HUES6 (cell line): ENCODE results near the gene TBCD.

ENCODE experiments used
- H3K27ac ChIP-seq: 2 replicates; pipeline ENCODE4 v1.7.0; 2013; ENCODE audit warnings: low read depth, mild to moderate bottlenecking, low read length, inconsistent platforms
- H3K27me3 ChIP-seq: 2 replicates; pipeline ENCODE4 v1.6.1; 2013; ENCODE audit warnings: low read length; ENCODE audit not compliant: control insufficient read depth, insufficient read depth
- H3K36me3 ChIP-seq: 2 replicates; pipeline ENCODE4 v1.6.1; 2013; ENCODE audit warnings: low read length; ENCODE audit not compliant: control insufficient read depth, insufficient read depth
- H3K4me1 ChIP-seq: 2 replicates; pipeline ENCODE4 v1.6.1; 2013; ENCODE audit warnings: low read length; ENCODE audit not compliant: control insufficient read depth, insufficient read depth
- H3K4me3 ChIP-seq: 2 replicates; pipeline ENCODE4 v1.5.1; 2013; ENCODE audit warnings: low read depth, low read length
- H3K9ac ChIP-seq: one replicate; pipeline ENCODE4 v1.6.1; 2013; ENCODE audit warnings: mild to moderate bottlenecking, low read length
- H3K9me3 ChIP-seq: 2 replicates; pipeline ENCODE4 v1.6.1; 2013; ENCODE audit warnings: low read depth, low read length; ENCODE audit not compliant: control insufficient read depth, insufficient read depth

The TBCD gene

DNA sequence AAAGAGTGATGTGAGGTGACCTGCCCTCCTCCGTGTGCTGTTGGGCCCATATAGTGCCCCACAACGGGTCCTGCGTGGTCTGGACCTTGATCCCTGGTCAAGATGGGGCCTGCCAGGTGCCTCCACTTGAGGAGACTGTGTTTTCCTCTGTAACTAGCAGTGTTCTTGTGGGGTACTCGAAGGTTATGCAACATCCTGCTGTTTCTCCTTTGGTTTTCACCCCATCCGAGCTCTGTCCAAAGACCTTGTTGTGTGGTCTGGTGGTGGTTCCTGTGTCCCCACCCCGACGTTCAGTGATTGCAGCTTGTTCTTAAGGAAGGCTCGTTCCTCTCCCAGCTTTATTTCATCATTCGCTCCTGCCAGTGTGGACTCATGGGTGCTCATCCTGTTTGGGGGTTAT, 126.7 kb downstream of the TBCD start:
- H3K4me3 ChIP-seq: no peak overlapping the region
- no peak overlapping the region for H3K9ac ChIP-seq
- H3K4me1 ChIP-seq: peaks cover 35% of the 10 kb centered on the region
- no peaks in the 10 kb centered on the region for H3K27me3 ChIP-seq
- no peak overlapping the region for H3K27ac ChIP-seq
- peaks cover 14% of the 10 kb centered on the region; the same call in 1 of the 2 replicates for H3K36me3 ChIP-seq
- H3K9me3 ChIP-seq: no peaks in the 10 kb centered on the region

DNA sequence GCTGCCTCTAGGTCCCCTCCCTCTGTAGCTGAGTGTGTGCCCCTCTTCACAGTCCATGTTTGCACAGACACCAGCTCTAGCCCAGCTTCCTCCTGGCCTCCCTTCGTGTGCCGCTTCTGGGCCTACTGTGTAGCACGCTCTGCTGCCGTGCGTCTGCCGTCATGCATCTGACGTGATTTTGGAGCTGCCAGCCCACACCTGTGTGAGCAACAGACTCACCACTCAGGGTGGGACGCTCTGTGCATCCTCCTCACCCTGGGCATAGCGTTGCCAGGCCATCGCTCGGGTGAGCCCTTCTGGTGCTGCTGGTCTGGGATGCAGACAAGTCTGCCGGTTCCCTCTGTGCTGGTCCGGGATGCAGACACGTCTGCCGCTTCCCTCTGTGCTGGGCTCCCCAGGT, 127.4 kb downstream of the TBCD start:
- Histone ChIP-seq H3K9ac (no peak overlapping the region), H3K9me3 (no peaks in the 10 kb centered on the region), H3K27me3 (no peaks in the 10 kb centered on the region), H3K36me3 (peaks cover 21% of the 10 kb centered on the region), H3K4me3 (no peak overlapping the region), H3K4me1 (peaks cover 35% of the 10 kb centered on the region), H3K27ac (no peak overlapping the region)

DNA sequence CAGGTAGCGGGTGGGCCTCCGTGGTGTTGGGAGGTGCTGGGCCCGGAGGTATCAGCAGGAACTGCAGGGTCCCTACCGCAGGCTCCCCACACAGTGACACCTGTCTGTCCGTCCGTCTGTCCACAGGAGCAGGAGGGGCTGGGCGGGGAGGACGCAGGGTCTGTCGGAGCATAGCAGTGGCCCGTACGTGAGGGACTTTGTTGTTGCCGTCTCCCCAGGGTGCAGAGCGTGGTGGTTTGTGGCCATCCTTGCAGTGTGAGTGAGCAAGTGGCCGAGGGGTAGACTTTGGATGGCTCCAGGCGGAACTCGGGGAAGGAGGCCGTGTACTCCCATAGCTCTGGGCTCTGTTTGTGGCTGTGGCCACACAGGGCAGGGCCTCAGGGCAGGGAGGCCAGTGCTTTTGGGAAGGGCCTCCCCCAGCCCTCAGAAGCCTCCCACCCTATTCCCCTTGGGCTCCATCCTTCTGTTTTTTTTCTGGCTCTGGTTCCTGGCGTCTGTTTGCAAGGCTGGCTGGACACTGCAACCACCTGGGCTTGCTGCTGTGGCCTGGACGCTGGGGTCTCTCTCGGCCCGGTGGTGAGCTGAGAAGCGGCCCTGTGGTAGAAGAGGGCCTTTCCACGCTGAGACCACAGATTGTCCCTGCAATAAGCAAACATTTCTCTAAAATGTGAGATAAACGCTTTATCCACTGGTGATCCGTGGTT, 128.9 kb downstream of the TBCD start:
- Histone ChIP-seq H3K36me3 (peaks cover 26% of the 10 kb centered on the region), H3K9ac (no peak overlapping the region), H3K27ac (0 out of 2 replicates have a peak overlapping the region, but pooled peaks have one; percentile 49), H3K9me3 (no peaks in the 10 kb centered on the region), H3K27me3 (no peaks in the 10 kb centered on the region), H3K4me3 (no peak overlapping the region), H3K4me1 (peaks cover 21% of the 10 kb centered on the region)

DNA sequence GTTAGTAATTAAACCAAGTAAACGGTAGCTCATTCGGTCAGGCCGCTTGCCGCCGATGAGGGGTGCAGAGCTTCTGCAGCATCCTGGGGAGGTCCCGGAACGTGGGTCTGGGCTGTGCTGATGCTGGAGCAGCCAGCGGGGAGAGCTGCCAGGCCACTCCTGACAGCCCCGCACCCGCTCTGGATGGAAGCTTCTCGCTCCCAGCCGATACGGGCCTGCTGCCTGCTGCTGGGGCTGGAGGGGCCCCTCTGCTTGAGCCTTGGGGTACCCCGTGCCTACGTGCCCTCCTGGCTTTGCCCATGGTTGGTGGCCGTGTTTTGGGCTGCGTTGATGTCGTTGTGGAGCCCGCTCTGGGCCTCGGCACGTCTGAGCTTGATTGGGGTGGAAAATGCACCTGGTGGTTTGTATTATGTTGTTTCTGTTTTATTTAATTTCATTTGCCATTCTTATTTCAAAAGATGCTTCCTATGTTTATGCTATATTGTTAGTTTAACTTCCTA, 129.5 kb downstream of the TBCD start:
- Histone ChIP-seq H3K36me3 (peaks cover 29% of the 10 kb centered on the region), H3K4me3 (no peak overlapping the region), H3K9me3 (no peaks in the 10 kb centered on the region), H3K27ac (0 out of 2 replicates have a peak overlapping the region, but pooled peaks have one; percentile 44), H3K4me1 (peaks cover 19% of the 10 kb centered on the region; the same call in 1 of the 2 replicates), H3K9ac (no peak overlapping the region), H3K27me3 (no peaks in the 10 kb centered on the region)

DNA sequence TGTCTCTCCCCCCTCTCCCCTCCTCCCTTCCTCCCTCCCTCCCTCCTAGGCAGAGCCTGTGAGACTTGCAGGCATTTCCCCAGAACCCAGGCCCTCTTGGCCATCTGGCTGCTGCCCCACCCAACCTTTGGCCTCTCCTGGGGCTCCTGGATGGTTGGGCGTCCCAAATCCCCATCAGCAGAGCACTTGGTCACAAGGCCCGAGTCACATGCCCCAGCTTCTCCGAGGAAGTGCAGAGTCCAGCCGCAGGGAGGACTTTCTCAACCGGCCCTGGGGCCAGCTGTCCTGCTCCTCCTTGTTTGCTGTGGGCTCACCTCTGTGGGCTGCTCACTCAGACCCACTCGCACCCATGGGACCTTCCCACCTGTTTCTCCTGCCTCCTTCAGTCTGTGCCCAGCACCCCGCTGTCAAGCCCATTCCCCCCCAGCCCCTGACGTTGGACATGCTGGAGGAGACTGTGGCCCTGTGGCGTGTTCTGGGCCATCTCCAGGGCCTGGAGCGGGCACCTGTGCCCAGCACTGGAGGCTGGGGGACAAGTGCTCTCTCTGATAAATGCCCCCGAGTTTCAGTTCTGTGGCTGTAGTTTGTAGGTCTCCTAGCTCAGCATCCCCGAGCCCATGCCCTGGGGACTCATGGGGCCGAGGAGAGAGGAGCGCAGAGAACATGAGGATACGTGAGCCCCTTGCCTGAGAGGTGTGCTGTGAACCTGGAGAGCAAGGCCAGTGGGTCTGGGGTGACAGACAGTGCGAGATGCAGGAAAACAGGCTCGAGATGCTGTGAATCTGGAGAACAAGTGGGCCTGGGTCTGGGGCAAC, 130.2 kb downstream of the TBCD start:
- Histone ChIP-seq H3K9ac (peak overlapping the region; percentile 30), H3K4me3 (no peak overlapping the region), H3K27me3 (no peaks in the 10 kb centered on the region), H3K4me1 (peaks cover 12% of the 10 kb centered on the region; the same call in 1 of the 2 replicates), H3K36me3 (peaks cover 33% of the 10 kb centered on the region), H3K9me3 (no peaks in the 10 kb centered on the region), H3K27ac (0 out of 2 replicates have a peak overlapping the region, but pooled peaks have one; percentile 44)

DNA sequence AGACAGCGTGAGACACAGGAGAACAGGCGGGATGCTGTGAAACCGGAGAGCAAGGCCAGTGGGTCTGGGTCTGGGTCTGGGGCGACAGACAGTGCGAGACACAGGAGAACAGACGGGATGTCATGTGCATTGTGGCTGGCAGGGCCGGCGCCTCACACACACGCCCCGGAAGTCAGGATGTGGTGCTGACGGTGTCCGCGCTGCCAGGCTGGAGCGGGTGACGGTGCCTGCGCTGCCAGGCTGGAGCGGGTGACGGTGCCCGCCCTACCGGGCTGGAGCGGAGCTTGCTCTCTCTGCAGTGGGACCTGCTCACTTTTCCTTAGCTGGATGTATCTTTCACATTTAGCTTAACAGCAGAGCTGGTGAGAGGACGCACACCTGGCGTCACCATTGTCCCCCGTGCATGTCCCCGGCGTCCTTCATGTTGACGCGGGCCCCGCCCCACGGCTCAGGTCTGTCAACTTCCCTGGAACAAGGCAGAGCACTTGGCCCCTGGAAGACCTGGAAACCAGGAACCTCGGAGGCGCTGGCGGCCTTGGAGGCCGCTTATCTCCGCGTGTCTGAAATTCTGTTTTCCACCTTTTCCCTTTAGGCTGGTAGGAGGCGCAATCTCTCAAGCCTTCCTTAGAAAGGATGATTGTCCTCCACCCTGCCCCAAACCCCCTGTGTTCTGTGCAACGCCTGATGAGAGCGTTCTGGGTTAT, 131.0 kb downstream of the TBCD start:
- Histone ChIP-seq H3K4me1 (peaks cover 12% of the 10 kb centered on the region; the same call in 1 of the 2 replicates), H3K27me3 (no peaks in the 10 kb centered on the region), H3K9me3 (no peaks in the 10 kb centered on the region), H3K27ac (peak overlapping the region; percentile 65; the same call in 1 of the 2 replicates), H3K36me3 (peaks cover 39% of the 10 kb centered on the region), H3K4me3 (no peak overlapping the region), H3K9ac (no peak overlapping the region)

DNA sequence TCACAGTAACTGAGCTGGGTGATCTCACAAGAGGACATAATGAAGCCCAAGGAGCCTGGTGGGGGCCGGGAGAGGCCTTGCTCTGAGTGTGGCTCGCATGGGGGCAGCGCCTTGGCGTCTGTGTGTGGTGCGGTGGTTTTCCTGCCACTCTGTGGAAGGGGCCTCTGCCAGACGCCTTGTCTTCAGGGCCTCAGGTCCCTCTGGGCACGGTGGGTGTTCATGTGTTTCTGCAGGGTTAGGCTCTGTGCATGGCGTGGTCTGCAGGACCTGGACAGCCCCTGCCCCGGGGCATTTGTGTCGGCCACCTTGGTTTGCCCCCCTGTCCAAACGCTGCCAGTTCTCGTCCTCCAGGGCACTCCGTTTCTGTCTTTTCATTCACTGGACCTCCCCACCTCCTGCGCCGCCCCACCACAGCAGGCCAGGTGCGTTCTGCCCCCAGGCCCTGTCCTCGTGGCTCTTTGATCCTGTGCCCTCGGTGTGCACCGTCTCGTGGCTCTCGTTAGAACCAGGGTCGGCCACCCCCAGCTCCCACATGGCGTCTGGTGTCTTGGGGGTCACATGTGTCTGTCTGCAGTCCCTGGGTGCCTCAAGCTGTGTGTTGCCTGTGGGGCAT, 131.7 kb downstream of the TBCD start:
- Histone ChIP-seq H3K27me3 (no peaks in the 10 kb centered on the region), H3K36me3 (peaks cover 35% of the 10 kb centered on the region), H3K27ac (peak overlapping the region; percentile 65), H3K4me1 (peaks cover 16% of the 10 kb centered on the region), H3K4me3 (no peak overlapping the region), H3K9me3 (no peaks in the 10 kb centered on the region), H3K9ac (no peak overlapping the region)

DNA sequence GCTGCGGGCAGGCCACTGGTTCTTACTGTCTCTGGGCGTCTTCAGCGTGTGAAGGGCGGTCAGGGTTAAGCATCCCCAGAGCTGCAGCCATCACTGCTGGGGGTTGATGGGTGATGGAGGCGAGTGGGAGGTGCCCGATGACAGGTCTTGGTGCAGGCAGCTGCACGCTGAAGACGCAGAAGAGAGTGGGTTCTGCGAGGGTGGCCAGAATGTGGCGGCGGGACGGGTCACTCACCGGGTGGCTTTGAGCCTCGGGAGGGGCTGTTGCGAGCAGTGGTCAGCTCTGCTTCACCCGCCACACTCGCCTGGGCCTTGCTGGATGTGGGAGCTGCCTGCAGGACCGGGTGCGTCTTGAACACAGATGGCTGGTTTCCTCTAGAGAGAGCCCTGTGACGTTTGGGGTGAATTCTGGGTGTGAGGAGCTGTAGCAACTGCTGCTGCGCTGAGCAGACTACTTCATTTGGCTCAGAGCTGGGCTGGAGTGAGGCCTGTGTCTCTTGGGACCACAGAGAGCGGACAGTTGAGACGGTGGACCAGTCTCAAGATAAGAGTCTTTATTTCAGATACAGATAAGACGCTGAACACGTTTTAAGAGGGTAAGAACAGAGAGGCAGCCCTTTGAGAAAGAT, 132.6 kb downstream of the TBCD start:
- Histone ChIP-seq H3K9ac (no peak overlapping the region), H3K9me3 (no peaks in the 10 kb centered on the region), H3K27ac (no peak overlapping the region), H3K36me3 (peaks cover 31% of the 10 kb centered on the region), H3K27me3 (no peaks in the 10 kb centered on the region), H3K4me3 (no peak overlapping the region), H3K4me1 (peaks cover 25% of the 10 kb centered on the region)

DNA sequence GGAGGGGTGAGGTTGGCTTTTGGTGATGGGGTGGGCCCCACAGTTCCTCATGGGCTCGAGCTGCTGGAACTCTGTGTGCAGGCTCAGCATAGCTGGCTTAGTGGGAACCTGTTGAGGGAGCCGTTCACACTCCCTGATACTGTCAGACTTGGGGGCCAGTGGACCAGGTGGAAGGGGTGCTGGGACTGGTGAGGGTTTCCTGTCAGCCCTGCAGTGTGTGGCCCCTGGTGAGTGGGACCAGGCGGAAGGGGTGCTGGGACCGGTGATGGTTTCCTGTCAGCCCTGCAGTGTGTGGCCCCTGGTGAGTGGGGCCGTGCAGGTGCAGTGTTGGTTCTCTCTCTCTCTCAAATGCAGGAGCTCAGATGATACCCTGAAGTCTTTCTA, 133.1 kb downstream of the TBCD start:
- H3K4me1 ChIP-seq: peaks cover 30% of the 10 kb centered on the region
- peaks cover 34% of the 10 kb centered on the region for H3K36me3 ChIP-seq
- no peak overlapping the region for H3K27ac ChIP-seq
- no peaks in the 10 kb centered on the region for H3K9me3 ChIP-seq
- H3K9ac ChIP-seq: no peak overlapping the region
- H3K4me3 ChIP-seq: no peak overlapping the region
- H3K27me3 ChIP-seq: no peaks in the 10 kb centered on the region
